ENCODE results near the gene MEGF6.

DNA sequence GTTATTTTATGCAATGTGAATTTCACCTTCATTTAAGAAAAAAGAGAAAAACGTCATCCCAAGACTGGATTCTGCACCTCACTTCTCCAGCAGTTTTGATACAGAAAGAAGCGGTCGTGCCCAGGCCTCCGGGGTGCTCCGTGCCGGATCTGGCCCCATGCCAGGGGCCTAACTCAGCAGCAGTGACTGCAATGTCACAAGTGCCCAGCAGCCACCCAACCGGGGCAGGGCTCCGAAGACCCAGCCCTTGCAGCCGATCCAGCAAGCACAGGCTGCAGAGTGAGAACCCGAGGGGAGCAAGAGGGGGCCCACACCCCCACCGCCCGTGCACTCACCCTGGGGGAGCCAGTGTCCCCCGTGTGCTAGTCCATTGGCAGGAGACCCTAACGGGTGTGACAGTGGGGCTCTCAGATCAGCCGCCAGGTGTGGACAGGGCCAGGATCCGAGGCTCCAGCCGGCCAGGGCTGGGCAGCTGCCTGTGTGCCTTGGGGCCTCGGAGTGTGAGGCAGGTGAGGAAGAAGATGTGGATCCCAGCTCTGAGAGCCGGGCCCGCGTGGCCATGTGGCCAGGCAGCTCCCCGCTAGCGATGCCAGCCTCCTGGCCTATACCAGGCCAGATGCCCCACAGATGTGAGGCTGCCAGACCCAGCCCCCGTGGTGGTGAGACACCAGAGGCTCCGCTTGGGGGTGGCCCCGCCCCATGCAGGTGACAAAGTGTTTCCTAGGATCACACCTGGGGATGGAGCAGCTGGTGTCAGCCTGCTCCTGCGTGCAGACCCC, 60.6 kb downstream of the MEGF6 start:
- TF ChIP-seq FOSL1 (tag; conservative IDR thresholded peaks at IDR 0.05) (no peak), ELF4 (CRISPR knock-in tag; IDR thresholded peaks at IDR 0.05) (no peak), KAT2B (IDR thresholded peaks at IDR 0.05; ENCODE audit: low read depth, low read length) (no peak), DPF2 (IDR thresholded peaks at IDR 0.05) (no peak), NFYB (IDR thresholded peaks at IDR 0.05; ENCODE audit: extremely low read depth, insufficient read length) (no peak), PML (IDR thresholded peaks at IDR 0.05; ENCODE audit: low read length) (no peak), YY1 (IDR thresholded peaks at IDR 0.05; ENCODE audit: borderline replicate concordance in 1 of 3, control insufficient read depth in 1 of 3, extremely low read depth in 1 of 3, insufficient read depth in 3 of 3, insufficient read length in 1 of 3, insufficient replicate concordance in 2 of 3, low read depth in 1 of 3, low read length in 2 of 3) (no peak), SIN3A (IDR thresholded peaks at IDR 0.05; ENCODE audit: borderline replicate concordance in 2 of 2, control insufficient read depth in 1 of 2, low read depth in 2 of 2, low read length in 2 of 2) (no peak)
- TF ChIP-seq, protein P1, sequence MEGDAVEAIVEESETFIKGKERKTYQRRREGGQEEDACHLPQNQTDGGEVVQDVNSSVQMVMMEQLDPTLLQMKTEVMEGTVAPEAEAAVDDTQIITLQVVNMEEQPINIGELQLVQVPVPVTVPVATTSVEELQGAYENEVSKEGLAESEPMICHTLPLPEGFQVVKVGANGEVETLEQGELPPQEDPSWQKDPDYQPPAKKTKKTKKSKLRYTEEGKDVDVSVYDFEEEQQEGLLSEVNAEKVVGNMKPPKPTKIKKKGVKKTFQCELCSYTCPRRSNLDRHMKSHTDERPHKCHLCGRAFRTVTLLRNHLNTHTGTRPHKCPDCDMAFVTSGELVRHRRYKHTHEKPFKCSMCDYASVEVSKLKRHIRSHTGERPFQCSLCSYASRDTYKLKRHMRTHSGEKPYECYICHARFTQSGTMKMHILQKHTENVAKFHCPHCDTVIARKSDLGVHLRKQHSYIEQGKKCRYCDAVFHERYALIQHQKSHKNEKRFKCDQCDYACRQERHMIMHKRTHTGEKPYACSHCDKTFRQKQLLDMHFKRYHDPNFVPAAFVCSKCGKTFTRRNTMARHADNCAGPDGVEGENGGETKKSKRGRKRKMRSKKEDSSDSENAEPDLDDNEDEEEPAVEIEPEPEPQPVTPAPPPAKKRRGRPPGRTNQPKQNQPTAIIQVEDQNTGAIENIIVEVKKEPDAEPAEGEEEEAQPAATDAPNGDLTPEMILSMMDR (IDR thresholded peaks at IDR 0.05 in 2 of 3, conservative IDR thresholded peaks at IDR 0.05 in 1 of 3; ENCODE audit: insufficient read depth in 2 of 3, low read depth in 1 of 3, low read length in 3 of 3), result no peak
- TF ChIP-seq, protein P2, sequence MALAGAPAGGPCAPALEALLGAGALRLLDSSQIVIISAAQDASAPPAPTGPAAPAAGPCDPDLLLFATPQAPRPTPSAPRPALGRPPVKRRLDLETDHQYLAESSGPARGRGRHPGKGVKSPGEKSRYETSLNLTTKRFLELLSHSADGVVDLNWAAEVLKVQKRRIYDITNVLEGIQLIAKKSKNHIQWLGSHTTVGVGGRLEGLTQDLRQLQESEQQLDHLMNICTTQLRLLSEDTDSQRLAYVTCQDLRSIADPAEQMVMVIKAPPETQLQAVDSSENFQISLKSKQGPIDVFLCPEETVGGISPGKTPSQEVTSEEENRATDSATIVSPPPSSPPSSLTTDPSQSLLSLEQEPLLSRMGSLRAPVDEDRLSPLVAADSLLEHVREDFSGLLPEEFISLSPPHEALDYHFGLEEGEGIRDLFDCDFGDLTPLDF (CRISPR knock-in tag; IDR thresholded peaks at IDR 0.05), result no peak

Measured in K562 (cell line).